ENCODE measurements around the gene MEGF6.

The MEGF6 gene

DNA sequence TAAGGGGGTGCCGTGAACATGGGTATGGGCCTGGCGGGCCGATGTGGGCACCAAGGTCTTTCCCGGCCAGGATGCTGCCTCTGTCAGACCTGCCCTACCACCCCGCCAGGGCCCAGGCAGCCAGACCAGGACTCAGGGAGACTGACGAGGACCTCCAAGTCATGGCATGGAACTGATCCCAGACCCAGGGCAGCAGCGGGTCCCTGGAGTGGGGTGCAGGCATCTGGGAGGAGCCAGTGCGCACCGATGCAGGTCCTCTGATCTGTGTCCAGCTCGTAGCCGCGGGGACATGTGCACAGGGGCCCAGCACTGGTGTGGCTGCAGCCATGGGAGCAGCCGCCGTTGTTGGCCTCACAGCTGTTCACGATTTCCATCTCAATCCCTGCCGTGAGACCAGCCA, 100.0 kb downstream of the MEGF6 start:
- Histone ChIP-seq H4K91ac (ENCODE audit: low read length) (no peak overlapping the region), H3K4me3 (ENCODE audit: insufficient read depth in 1 of 2, low read depth in 1 of 2, low read length in 2 of 2) (no peak overlapping the region), H2BK120ac (ENCODE audit: low read depth, low read length) (no peak overlapping the region), H2BK5ac (ENCODE audit: low read depth, low read length, poor library complexity, severe bottlenecking) (no peak overlapping the region), H2BK12ac (ENCODE audit: low read length in 2 of 2) (no peak overlapping the region), H3K9me3 (ENCODE audit: control insufficient read depth, low read length) (no peaks in the 10 kb centered on the region), H3K79me1 (replicated peaks; ENCODE audit: low read length, poor library complexity, severe bottlenecking) (no peaks in the 10 kb centered on the region), H3K18ac (ENCODE audit: low read depth in 1 of 2, low read length in 2 of 2) (no peak overlapping the region), H2BK15ac (ENCODE audit: low read depth, poor library complexity, severe bottlenecking) (no peak overlapping the region), H3K4ac (ENCODE audit: low read depth in 1 of 2, low read length in 2 of 2) (no peak overlapping the region), H4K8ac (ENCODE audit: low read length) (no peak overlapping the region), H2AFZ (ENCODE audit: low read depth, low read length) (no peak overlapping the region), H3K27me3 (ENCODE audit: control insufficient read depth in 1 of 2, insufficient read depth in 1 of 2, low read length in 2 of 2) (peaks cover 0 to 24% of the 10 kb centered on the region in 2 experiments), H3K4me1 (ENCODE audit: control insufficient read depth, insufficient read depth, low read depth, low read length) (peaks cover 11% of the 10 kb centered on the region), H2AK5ac (ENCODE audit: low read length, severe bottlenecking) (no peak overlapping the region), H3K9ac (ENCODE audit: low read length) (no peak overlapping the region), H3K4me2 (ENCODE audit: low read length, poor library complexity, severe bottlenecking) (no peak overlapping the region), H3K23ac (ENCODE audit: low read length in 2 of 2) (no peak overlapping the region), H3K27ac (ENCODE audit: low read length, poor library complexity, severe bottlenecking) (no peak overlapping the region), H3K14ac (ENCODE audit: low read length in 2 of 2) (no peak overlapping the region), H3K36me3 (ENCODE audit: control insufficient read depth in 1 of 2, insufficient read depth in 2 of 2, low read depth in 1 of 2, low read length in 2 of 2) (peaks cover 0 to 3% of the 10 kb centered on the region in 2 experiments)
- DNase-seq, result no peak
- 87% methylated on average over 16 of the region's 16 CpGs for WGBS

DNA sequence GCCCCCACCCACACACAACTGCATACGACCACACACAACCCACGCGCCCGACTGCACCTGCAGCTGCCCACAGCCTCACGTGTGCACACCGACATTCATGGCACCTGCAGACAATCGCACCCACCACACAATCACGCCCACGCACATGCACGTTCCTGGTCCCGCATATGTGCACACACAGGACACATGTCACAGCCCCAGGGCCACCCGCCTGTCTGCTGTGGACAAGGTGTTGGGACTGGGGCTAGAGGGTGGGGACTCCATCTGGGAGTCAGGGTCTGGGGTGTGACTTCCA, 100.4 kb downstream of the MEGF6 start:
- Histone ChIP-seq H3K4ac (ENCODE audit: low read depth in 1 of 2, low read length in 2 of 2) (no peak overlapping the region), H3K18ac (ENCODE audit: low read depth in 1 of 2, low read length in 2 of 2) (no peak overlapping the region), H3K4me3 (ENCODE audit: insufficient read depth in 1 of 2, low read depth in 1 of 2, low read length in 2 of 2) (peak overlapping the region in 1 of 2 experiments; percentile 11), H2AK5ac (ENCODE audit: low read length, severe bottlenecking) (no peak overlapping the region), H2BK12ac (ENCODE audit: low read length in 2 of 2) (no peak overlapping the region), H2BK15ac (ENCODE audit: low read depth, poor library complexity, severe bottlenecking) (no peak overlapping the region), H3K4me1 (ENCODE audit: control insufficient read depth, insufficient read depth, low read depth, low read length) (peaks cover 7% of the 10 kb centered on the region), H3K36me3 (ENCODE audit: control insufficient read depth in 1 of 2, insufficient read depth in 2 of 2, low read depth in 1 of 2, low read length in 2 of 2) (peaks cover 0 to 3% of the 10 kb centered on the region in 2 experiments), H2BK120ac (ENCODE audit: low read depth, low read length) (no peak overlapping the region), H3K27ac (ENCODE audit: low read length, poor library complexity, severe bottlenecking) (no peak overlapping the region), H3K9ac (ENCODE audit: low read length) (no peak overlapping the region), H4K91ac (ENCODE audit: low read length) (no peak overlapping the region), H3K14ac (ENCODE audit: low read length in 2 of 2) (no peak overlapping the region), H2AFZ (ENCODE audit: low read depth, low read length) (no peak overlapping the region), H3K9me3 (ENCODE audit: control insufficient read depth, low read length) (no peaks in the 10 kb centered on the region), H3K27me3 (ENCODE audit: control insufficient read depth in 1 of 2, insufficient read depth in 1 of 2, low read length in 2 of 2) (peaks cover 0 to 28% of the 10 kb centered on the region in 2 experiments), H3K79me1 (replicated peaks; ENCODE audit: low read length, poor library complexity, severe bottlenecking) (no peaks in the 10 kb centered on the region), H3K4me2 (ENCODE audit: low read length, poor library complexity, severe bottlenecking) (no peak overlapping the region), H2BK5ac (ENCODE audit: low read depth, low read length, poor library complexity, severe bottlenecking) (no peak overlapping the region), H3K23ac (ENCODE audit: low read length in 2 of 2) (no peak overlapping the region), H4K8ac (ENCODE audit: low read length) (no peak overlapping the region)
- 98% methylated on average over 12 of the region's 12 CpGs for WGBS
- no peak for DNase-seq

DNA sequence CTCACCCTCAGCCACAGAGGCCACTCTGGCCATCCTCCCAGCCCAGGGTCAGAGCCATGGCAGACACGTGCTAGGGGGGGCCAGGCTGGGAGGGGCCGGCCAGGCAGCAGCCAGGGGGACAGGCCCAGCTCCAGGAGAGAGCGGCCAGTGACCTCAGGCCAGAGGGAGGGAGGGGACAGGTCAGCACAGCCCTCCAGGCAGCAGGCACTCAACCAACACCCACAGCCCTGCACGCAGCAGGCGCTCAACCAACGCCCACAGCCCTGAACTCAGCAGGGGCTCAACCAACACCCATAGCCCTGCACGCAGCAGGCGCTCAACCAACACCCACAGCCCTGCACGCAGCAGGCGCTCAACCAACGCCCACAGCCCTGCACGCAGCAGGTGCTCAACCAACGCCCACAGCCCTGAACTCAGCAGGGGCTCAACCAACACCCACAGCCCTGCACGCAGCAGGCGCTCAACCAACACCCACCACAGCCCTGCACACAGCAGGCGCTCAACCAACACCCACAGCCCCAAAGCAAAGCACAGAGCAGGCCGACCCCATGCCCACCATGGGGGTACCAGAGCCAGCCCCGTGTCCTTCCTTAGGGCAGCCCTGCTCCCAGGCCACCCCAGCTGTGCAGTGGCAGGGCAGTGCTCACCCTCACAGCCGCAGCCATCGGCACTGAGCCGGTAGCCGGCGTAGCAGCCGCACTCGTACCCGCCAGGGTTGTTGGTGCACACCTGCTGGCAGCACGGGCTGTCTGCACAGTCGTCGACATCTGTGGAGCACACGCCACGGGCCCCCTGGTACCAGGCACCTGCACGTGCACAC, 101.0 kb downstream of the MEGF6 start:
- 88% methylated on average over 31 of the region's 32 CpGs for WGBS
- H2AFZ ChIP-seq (ENCODE audit: low read depth, low read length), result no peak overlapping the region
- no peaks in the 10 kb centered on the region for H3K9me3 ChIP-seq (ENCODE audit: control insufficient read depth, low read length)

DNA sequence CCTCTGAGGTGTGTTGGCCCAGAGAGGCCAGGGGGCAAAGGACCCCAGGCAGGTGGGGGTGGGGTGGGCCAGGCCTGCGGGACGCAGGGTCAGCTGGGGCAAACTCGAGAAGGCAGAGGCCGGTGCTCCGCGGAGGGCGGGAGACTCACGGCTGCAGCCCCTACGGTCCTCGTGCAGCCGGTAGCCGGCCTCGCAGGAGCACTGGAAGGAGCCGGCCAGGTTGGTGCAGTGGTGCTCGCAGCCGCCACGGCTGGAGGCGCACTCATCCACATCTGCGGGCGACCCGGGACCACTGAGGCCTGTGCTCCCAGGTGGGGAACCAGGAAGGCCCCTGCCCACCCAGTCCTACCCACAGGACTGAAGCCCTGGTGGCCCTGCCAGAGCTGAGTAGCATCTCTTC, 101.6 kb downstream of the MEGF6 start:
- peaks cover 7% of the 10 kb centered on the region for H3K4me1 ChIP-seq (ENCODE audit: control insufficient read depth, insufficient read depth, low read depth, low read length)
- no peak overlapping the region for H4K91ac ChIP-seq (ENCODE audit: low read length)
- no peak for DNase-seq
- no peak overlapping the region for H4K8ac ChIP-seq (ENCODE audit: low read length)
- H2BK5ac ChIP-seq (ENCODE audit: low read depth, low read length, poor library complexity, severe bottlenecking), result no peak overlapping the region
- no peak overlapping the region for H3K4me3 ChIP-seq (ENCODE audit: insufficient read depth in 1 of 2, low read depth in 1 of 2, low read length in 2 of 2)
- no peaks in the 10 kb centered on the region for H3K9me3 ChIP-seq (ENCODE audit: control insufficient read depth, low read length)
- no peak overlapping the region for H2BK120ac ChIP-seq (ENCODE audit: low read depth, low read length)
- no peaks in the 10 kb centered on the region for H3K79me1 ChIP-seq (replicated peaks; ENCODE audit: low read length, poor library complexity, severe bottlenecking)
- no peak overlapping the region for H3K23ac ChIP-seq (ENCODE audit: low read length in 2 of 2)
- H3K14ac ChIP-seq (ENCODE audit: low read length in 2 of 2), result no peak overlapping the region
- no peak overlapping the region for H3K18ac ChIP-seq (ENCODE audit: low read depth in 1 of 2, low read length in 2 of 2)
- H3K27me3 ChIP-seq (ENCODE audit: control insufficient read depth in 1 of 2, insufficient read depth in 1 of 2, low read length in 2 of 2), result peaks cover 0 to 29% of the 10 kb centered on the region in 2 experiments
- H2BK15ac ChIP-seq (ENCODE audit: low read depth, poor library complexity, severe bottlenecking), result no peak overlapping the region
- H3K4ac ChIP-seq (ENCODE audit: low read depth in 1 of 2, low read length in 2 of 2), result no peak overlapping the region
- no peak overlapping the region for H2AFZ ChIP-seq (ENCODE audit: low read depth, low read length)
- H3K9ac ChIP-seq (ENCODE audit: low read length), result no peak overlapping the region
- H3K36me3 ChIP-seq (ENCODE audit: control insufficient read depth in 1 of 2, insufficient read depth in 2 of 2, low read depth in 1 of 2, low read length in 2 of 2), result peaks cover 0 to 3% of the 10 kb centered on the region in 2 experiments
- H2AK5ac ChIP-seq (ENCODE audit: low read length, severe bottlenecking), result no peak overlapping the region
- H3K27ac ChIP-seq (ENCODE audit: low read length, poor library complexity, severe bottlenecking), result no peak overlapping the region
- no peak overlapping the region for H2BK12ac ChIP-seq (ENCODE audit: low read length in 2 of 2)
- H3K4me2 ChIP-seq (ENCODE audit: low read length, poor library complexity, severe bottlenecking), result no peak overlapping the region
- WGBS, result 88% methylated on average over 17 of the region's 21 CpGs

More for the DNA sequence above, 101.0 kb downstream of the MEGF6 start:
- H2BK5ac ChIP-seq (ENCODE audit: low read depth, low read length, poor library complexity, severe bottlenecking), result no peak overlapping the region
- no peak overlapping the region for H3K4ac ChIP-seq (ENCODE audit: low read depth in 1 of 2, low read length in 2 of 2)
- no peak overlapping the region for H3K9ac ChIP-seq (ENCODE audit: low read length)
- no peak overlapping the region for H3K4me2 ChIP-seq (ENCODE audit: low read length, poor library complexity, severe bottlenecking)
- H2BK15ac ChIP-seq (ENCODE audit: low read depth, poor library complexity, severe bottlenecking), result no peak overlapping the region
- no peak overlapping the region for H3K14ac ChIP-seq (ENCODE audit: low read length in 2 of 2)
- no peak overlapping the region for H2BK12ac ChIP-seq (ENCODE audit: low read length in 2 of 2)
- H3K18ac ChIP-seq (ENCODE audit: low read depth in 1 of 2, low read length in 2 of 2), result no peak overlapping the region
- no peak for DNase-seq
- no peak overlapping the region for H2AK5ac ChIP-seq (ENCODE audit: low read length, severe bottlenecking)
- no peak overlapping the region for H3K23ac ChIP-seq (ENCODE audit: low read length in 2 of 2)
- no peak overlapping the region for H2BK120ac ChIP-seq (ENCODE audit: low read depth, low read length)
- no peak overlapping the region for H4K91ac ChIP-seq (ENCODE audit: low read length)
- H3K79me1 ChIP-seq (replicated peaks; ENCODE audit: low read length, poor library complexity, severe bottlenecking), result no peaks in the 10 kb centered on the region
- H3K4me1 ChIP-seq (ENCODE audit: control insufficient read depth, insufficient read depth, low read depth, low read length), result peaks cover 3% of the 10 kb centered on the region
- no peak overlapping the region for H4K8ac ChIP-seq (ENCODE audit: low read length)
- peaks cover 0 to 29% of the 10 kb centered on the region in 2 experiments for H3K27me3 ChIP-seq (ENCODE audit: control insufficient read depth in 1 of 2, insufficient read depth in 1 of 2, low read length in 2 of 2)
- peaks cover 0 to 3% of the 10 kb centered on the region in 2 experiments for H3K36me3 ChIP-seq (ENCODE audit: control insufficient read depth in 1 of 2, insufficient read depth in 2 of 2, low read depth in 1 of 2, low read length in 2 of 2)
- no peak overlapping the region for H3K27ac ChIP-seq (ENCODE audit: low read length, poor library complexity, severe bottlenecking)
- H3K4me3 ChIP-seq (ENCODE audit: insufficient read depth in 1 of 2, low read depth in 1 of 2, low read length in 2 of 2), result peak overlapping the region in 1 of 2 experiments; percentile 11
